Hippocampal formation (tissue), 2 donors: ENCODE measurements around the gene AUTS2.
"Not testable (repeated sequence)": the region's sequence is repeated elsewhere in the genome, so short reads cannot be mapped to it uniquely, and the experiment has no call there.

ENCODE experiments used
- DNase-seq, 2 donors: peaks; one replicate each; lab custom pipeline; 2025; lab: John Stamatoyannopoulos, UW

AUTS2 gene

DNA sequence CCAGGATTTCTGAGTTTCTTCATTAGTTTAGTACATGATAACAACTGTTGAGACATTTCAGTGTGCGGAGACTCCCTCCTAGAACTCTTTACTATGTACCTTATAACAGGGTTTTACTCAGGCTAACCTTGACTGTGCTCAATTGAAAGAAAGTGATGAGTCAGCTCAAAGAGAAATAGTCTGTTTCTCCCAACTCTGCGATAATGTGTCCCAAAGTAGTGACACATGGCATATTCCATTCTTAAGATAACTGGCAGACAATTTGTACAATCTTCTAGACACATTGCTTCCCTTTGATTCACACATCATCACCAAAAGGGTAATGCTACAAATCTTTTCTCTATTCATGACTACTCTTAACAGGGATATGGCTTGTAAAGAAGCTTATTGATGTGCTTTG is 645.2 kb downstream of the AUTS2 start:
- DNase-seq, result no peak

GRCh38 chr7:70257921-70258320 is 659.6 kb downstream of the AUTS2 start:
- DNase-seq, result no peak

GRCh38 chr7:70259502-70259901 is 661.2 kb downstream of the AUTS2 start:
- no peak for DNase-seq

DNA sequence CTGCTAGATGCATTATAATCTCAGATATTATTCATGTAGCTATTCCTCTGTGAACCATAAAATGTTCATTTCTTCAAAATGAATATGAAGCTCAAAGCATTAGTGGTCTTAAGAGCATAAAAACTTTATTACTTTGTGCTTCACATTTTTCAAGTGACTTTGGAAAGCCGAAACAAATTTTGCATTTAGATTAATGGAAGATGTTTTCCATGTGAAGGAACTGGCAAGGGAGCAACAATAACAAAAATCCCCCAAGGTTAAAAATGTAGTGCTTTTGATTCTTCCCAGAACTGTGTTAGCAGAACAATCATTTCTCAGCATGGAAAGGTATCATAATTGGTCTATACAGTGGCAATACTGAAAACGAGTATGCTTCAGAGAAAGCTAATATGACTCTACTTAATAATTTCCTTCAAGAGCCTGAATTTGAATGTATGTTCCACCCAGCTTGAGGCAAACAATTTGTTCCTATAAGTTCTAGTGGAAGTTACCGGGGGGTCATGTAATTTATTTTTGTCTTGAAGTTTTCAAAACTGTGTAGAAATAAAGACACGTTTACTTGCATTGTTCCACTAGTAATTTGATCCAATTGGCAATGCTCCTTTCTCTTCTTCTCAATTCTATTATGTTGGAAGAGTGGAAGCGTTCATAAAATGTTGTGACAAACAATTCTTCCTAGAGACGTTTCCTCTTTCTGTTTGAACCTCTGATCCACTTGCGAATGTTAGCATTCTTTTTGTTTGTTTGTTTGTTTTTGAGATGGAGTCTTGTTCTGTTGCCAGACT is 665.4 kb downstream of the AUTS2 start:
- DNase-seq, result no peak

DNA sequence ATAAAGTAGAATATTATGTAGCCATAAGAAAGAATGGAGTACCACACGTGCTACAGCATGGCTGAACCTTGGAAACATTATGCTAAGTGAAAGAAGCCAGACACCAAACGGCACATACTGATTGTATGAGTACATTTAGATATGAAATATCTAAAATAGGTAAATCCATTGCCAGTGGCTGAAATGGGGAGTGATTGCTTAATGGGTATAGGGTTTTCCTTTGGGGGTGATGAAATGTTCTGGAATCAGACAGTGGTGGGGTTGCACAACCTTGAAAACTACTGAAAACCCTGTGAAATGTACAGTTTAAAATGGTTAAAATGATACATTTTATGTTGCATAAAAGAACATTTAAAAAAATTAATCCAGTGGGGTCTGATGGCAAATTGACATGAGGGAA is 667.9 kb downstream of the AUTS2 start:
- DNase-seq, result no peak

DNA sequence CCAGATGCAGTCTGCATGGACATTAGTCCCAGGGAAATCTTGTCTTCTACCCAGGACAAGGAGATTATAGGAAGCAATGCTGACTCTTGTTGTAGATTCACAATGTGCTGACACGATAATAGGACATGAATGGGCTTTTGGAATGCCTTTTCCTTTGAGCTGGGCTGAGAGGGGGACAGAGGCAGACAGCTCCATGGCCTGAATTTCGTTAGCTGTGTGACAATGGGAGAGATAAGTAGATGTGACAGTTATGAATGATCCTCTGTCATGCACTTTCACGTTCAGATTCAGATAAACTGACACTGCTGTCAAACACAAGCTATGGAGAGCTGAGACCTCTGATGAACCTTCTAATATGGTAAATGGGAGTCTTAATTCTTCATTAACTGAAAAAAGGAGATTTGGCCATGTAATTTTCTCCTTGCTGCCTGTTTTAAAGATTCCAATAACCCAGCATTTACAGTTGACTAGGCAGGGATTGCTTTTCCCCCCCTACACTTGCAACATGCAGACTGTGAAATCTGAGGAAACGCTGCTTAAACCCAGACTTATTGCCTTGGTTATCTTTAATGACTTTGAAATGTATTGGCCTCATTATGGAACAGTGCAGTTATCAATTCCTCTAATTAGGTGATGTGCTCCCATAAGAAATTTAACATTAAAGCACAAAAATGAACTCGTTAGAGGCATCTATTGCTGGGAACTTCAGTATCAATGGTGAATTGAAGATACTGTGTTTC is 669.3 kb downstream of the AUTS2 start:
- DNase-seq, result no peak

DNA sequence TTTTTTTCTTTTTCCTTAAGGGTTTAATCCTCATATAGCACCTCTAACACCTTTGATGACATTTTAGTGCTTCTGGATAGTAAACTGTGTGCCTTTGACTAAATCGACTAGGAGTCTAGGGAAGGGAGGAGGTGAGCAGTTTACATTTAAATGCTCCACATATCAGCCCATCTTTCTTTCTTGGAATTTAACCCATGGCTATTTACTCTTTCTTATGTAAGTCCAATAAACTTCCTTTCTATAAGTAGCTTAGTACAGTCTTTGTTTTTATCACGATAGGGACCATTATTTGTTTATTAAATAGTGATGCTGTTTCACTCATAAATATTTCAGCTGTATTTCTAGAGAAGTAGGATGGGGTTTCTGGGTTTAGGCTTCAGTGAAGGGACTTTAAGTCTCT is 669.9 kb downstream of the AUTS2 start:
- no peak for DNase-seq

DNA sequence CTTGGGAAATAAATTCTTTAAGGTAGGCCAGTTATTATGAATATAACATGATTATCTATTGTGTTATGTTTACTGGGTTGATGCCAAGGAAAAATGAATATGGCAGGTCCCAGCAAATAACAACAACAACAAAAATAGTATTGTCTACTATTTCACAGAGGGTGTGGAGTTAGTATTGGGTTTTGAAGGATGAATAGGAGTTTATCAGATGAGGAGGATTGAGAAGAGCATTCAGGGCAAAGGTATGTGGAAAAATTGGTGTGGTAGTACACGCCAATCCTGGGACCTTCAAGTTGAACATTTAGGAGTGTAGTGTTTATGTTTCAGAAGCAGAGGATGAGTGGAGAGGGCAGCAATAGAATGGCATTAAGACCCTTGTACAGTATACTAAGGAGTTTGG is 671.9 kb downstream of the AUTS2 start:
- DNase-seq, result no peak

DNA sequence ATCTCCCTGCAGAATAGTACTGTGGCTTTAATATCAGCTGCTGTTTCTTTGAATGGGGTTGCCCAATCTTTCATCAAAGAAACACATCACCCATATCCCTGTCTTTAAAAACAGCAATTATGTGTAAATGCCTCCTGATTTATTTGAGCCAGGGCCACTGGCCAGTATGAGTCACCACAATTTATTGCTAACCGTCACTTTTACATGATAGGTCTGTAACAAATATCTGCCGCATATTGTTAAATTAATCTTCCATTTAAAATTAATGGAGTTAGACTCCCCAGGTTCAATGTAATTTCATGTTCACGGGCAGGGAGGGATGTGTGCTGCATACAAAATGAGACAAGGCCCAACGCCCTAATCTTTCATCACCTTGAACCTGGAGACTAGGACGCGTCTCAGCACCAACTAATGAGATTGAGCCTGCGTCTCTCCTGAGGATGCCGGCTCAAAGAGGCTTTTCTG is 673.4 kb downstream of the AUTS2 start:
- DNase-seq, result no peak

- not testable (repeated sequence) for DNase-seq
Observed at GRCh38 chr7:70275570-70275969, 677.3 kb downstream of the AUTS2 start.

- DNase-seq, result no peak
Observed at GRCh38 chr7:70285187-70285586, 686.9 kb downstream of the AUTS2 start.

- no peak for DNase-seq
Observed at GRCh38 chr7:70285854-70286253, 687.6 kb downstream of the AUTS2 start.

GRCh38 chr7:70288781-70289456 is 690.6 kb downstream of the AUTS2 start:
- DNase-seq, result no peak

DNA sequence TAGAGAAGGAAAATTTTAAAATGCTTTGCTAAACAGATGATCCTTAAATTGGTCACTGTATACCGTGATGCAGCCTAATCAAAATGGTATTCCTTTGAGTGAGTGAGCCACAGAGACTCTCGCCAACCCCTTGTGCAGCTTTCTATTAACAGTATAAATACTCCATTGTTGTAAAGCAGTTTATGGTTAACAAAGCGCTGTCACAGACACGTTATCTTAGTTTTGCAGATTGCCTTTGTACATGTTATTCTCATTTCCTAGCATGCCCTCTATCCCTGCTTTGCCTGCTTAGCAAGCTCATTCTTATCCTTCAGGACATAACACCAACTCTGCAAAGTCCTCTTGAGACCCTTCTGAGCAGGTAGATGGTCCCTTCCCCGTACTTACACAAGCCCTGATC is 694.4 kb downstream of the AUTS2 start:
- no peak for DNase-seq

- no peak for DNase-seq
Observed at GRCh38 chr7:70294211-70294911, 696.1 kb downstream of the AUTS2 start.

DNA sequence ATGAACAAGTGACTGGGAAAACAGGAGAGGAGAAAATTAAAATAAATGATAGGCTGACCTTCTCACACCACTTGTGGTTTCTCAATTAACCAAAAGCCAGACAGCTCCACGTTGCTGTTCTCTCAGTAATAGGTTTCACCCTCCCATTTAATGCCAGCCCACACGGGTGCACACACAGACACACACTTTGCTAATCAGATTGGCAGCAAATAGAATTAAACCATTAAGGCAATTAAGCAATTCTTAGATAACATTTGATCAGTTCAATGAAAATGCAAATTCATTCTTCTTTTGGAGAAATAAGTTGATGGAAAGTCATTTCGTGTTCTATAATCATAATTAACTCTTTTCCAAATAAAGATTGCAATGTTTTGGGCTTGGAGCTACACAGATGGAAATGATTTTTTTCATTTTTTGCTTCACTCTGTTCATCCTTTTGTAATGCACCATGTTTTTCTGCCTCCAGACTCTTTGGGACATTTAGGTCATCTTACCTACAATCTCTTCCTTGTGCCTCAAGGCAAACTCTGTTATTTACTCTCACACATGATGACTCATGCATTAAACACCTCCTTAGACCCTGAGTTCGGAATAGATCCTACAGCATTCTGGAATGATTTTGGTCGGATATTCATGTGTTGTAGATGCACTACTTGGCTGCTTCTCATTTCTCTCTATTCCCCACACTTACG is 700.7 kb downstream of the AUTS2 start:
- DNase-seq, result no peak

DNA sequence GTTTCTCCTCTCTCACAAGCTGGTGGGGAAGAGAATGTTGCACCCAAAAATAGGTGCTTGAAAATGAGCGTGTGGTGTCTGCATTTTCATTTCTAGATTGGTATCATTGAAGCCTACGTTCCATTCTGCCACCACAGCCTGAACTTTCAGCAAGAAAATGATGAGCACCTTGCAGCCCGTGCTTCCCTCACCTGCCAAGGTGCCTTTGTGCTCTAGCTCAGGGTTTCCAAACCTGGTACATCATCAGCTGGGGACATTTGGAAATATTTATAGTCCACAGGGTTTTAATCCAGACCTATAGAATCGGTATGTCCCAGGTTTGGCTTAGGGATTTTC is 701.2 kb downstream of the AUTS2 start:
- peak in 1 of 2 donors; percentile 9 for DNase-seq

DNA sequence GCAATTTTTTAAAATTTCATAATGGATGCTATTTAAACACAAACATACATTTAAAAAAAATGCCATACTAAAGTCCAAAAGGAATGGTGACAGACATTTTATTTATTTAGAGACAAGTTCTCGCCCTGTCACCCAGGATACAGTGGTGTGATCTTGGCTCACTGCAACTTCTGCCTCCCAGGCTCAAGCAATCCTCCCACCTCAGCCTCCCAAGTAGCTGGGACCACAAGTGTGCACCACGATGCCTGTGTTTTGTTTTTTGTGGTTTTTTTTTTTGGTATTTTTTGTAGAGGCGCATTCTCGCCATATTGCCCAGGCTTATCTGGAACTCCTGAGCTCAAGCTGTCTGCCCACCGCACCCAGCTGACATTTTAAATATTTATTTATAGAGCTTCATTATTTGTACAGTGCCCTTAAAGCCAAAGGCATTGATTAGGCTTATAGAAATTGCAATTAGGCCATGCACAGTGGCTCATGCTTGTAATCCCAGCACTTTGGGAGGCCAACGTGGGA is 703.5 kb downstream of the AUTS2 start:
- DNase-seq, result no peak

GRCh38 chr7:70303309-70303708 is 705.0 kb downstream of the AUTS2 start:
- DNase-seq, result no peak

- DNase-seq, result no peak
Observed at GRCh38 chr7:70303780-70304179, 705.5 kb downstream of the AUTS2 start.

DNA sequence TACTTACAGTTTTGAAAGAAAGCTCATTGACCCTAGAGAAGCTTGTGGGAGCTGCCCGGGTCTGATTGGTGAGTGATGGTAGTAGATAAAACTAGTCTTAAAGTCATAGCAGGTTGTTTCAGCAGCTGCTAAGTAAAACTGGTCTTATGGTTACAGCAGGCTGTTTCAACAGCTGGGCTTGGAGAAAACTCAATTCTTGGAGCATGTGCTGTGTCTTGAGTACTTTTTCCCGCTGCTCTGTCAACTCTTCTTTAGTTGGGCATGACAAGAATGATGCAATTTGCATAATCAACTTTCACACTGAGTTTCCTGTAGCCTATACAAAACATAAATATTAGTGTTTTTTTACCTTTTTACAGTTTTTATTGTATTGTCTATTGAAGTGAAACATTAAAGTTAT is 707.9 kb downstream of the AUTS2 start:
- DNase-seq, result no peak
